ENCODE results near the gene LDLRAP1. TPM values are rescaled to one million over a fixed set of nuclear protein-coding genes. Genes with fewer than 3 reads are reported as not detected.

Gene LDLRAP1
- total RNA-seq, 4 donors from 2014 or later, result 28.0 to 50.5 (median 40.7) TPM

DNA sequence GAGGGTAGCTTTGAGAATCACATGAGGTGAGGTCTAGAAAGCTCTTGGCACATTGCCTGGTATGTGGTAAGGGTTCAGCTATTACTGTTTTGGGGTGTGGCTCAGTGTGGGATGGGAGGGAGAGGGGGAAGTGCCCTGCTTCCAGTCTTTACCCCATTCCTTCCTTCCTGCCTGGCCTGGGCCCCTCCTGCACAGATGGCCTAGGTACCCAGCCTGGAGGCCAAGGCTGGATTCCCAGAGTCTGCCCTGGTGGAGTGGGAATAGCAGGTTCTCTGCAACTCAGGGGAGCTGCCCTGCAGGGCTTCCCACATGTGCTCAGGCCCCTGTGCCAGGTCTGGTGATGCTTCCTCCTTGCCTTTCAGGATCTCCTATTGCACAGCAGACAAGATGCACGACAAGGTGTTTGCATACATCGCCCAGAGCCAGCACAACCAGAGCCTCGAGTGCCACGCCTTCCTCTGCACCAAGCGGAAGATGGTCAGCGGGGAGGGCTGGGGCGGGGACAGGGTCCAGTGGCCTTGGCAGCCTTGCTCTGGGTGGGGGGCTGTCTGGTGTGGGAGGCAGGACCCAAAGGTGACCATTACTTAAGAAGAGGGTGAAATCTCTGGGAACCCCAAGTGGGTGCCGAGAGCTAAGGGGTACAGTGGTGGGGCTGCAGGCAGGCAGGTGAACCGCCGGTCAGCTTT lies 13.5 kb downstream of the LDLRAP1 start:
- no peaks in the 10 kb centered on the region for H3K27me3 ChIP-seq
- no peak overlapping the region for H3K27ac ChIP-seq
- DNase-seq (ENCODE audit: low spot score in 2 of 2), result no peak
- TF ChIP-seq POLR2AphosphoS5 (IDR thresholded peaks at IDR 0.05) (no peak), EP300 (IDR thresholded peaks at IDR 0.05) (no peak)
- H3K9me3 ChIP-seq, result no peaks in the 10 kb centered on the region
- peaks cover 49% of the 10 kb centered on the region for H3K4me1 ChIP-seq
- 37% methylated on average over 5 of the region's 10 CpGs for WGBS
- H3K4me3 ChIP-seq, result no peak overlapping the region
- H3K36me3 ChIP-seq, result peaks cover 17% of the 10 kb centered on the region

DNA sequence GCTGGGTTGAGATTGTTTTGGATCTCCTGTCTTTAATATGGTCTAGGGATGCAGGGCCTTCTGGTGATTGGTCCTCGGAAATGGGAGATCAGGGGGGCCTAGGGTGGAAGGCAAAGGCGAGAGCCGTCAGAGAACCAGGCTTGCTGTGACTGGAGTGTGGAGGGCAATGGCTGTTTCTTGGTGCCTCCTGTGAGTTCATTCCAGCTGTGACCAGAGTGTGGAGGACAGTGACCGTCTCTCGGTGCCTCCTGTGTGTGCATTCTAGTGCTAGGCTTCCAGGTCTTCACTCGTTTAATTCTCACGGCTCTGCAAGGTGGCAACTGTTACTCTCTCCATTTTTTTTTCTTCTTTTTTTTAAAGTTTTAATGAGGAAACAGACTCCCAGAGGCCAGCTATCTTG lies 14.1 kb downstream of the LDLRAP1 start:
- TF ChIP-seq POLR2A (IDR thresholded peaks at IDR 0.05), result no peak
- Histone ChIP-seq H3K9me3 (no peaks in the 10 kb centered on the region), H3K27me3 (no peaks in the 10 kb centered on the region), H3K27ac (no peak overlapping the region), H3K4me1 (peaks cover 52% of the 10 kb centered on the region), H3K36me3 (peaks cover 17% of the 10 kb centered on the region), H3K4me3 (no peak overlapping the region)
- DNase-seq (ENCODE audit: low spot score in 2 of 2), result no peak
- WGBS, result 83% methylated on average over 7 of the region's 7 CpGs

DNA sequence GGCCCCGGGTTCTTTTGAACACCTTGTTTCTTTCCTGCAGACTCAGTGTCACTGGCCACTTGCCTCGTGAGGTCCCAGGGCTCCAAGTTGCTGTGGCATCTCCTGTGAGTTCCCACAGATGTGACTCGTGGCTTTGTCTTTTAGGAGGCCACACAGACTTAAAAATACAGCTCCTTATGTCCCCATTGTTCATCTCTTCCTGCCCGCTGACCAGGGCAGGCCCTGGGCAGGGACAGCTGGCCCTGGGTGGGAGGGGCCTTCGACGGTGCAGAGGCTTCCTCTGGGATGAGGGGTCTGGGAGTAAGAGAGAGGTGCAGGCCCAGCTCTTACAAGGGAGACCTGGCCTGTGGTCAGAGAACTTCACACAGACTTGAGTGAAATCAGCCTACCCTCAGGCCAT lies 15.6 kb downstream of the LDLRAP1 start:
- H3K27me3 ChIP-seq, result no peaks in the 10 kb centered on the region
- no peak for TF ChIP-seq POLR2AphosphoS5 (IDR thresholded peaks at IDR 0.05)
- TF ChIP-seq EP300 (IDR thresholded peaks at IDR 0.05), result no peak
- TF ChIP-seq POLR2A (IDR thresholded peaks at IDR 0.05), result no peak
- TF ChIP-seq, protein P1, sequence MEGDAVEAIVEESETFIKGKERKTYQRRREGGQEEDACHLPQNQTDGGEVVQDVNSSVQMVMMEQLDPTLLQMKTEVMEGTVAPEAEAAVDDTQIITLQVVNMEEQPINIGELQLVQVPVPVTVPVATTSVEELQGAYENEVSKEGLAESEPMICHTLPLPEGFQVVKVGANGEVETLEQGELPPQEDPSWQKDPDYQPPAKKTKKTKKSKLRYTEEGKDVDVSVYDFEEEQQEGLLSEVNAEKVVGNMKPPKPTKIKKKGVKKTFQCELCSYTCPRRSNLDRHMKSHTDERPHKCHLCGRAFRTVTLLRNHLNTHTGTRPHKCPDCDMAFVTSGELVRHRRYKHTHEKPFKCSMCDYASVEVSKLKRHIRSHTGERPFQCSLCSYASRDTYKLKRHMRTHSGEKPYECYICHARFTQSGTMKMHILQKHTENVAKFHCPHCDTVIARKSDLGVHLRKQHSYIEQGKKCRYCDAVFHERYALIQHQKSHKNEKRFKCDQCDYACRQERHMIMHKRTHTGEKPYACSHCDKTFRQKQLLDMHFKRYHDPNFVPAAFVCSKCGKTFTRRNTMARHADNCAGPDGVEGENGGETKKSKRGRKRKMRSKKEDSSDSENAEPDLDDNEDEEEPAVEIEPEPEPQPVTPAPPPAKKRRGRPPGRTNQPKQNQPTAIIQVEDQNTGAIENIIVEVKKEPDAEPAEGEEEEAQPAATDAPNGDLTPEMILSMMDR (IDR thresholded peaks at IDR 0.05), result no peak
- H3K9me3 ChIP-seq, result no peaks in the 10 kb centered on the region
- no CpG with 5 or more reads among the region's 6 CpGs for WGBS
- H3K36me3 ChIP-seq, result peaks cover 30% of the 10 kb centered on the region
- DNase-seq (ENCODE audit: low spot score in 2 of 2), result no peak
- H3K4me3 ChIP-seq, result no peak overlapping the region
- H3K4me1 ChIP-seq, result peaks cover 53% of the 10 kb centered on the region
- no peak overlapping the region for H3K27ac ChIP-seq

- H3K27me3 ChIP-seq, result no peaks in the 10 kb centered on the region
- peaks cover 38% of the 10 kb centered on the region for H3K36me3 ChIP-seq
- WGBS, result 79% methylated on average over 5 of the region's 9 CpGs
- no peak overlapping the region for H3K27ac ChIP-seq
- H3K4me3 ChIP-seq, result no peak overlapping the region
- H3K4me1 ChIP-seq, result peaks cover 53% of the 10 kb centered on the region
- TF ChIP-seq POLR2A (IDR thresholded peaks at IDR 0.05) (no peak), EP300 (IDR thresholded peaks at IDR 0.05) (no peak), POLR2AphosphoS5 (IDR thresholded peaks at IDR 0.05) (no peak)
- TF ChIP-seq, protein P1 (IDR thresholded peaks at IDR 0.05), result no peak
- no peaks in the 10 kb centered on the region for H3K9me3 ChIP-seq
- no peak for DNase-seq (ENCODE audit: low spot score in 2 of 2)
Measured at GRCh38 chr1:25560001-25560400, 16.6 kb downstream of the LDLRAP1 start.

GRCh38 chr1:25560788-25561187 lies 17.4 kb downstream of the LDLRAP1 start:
- no peak overlapping the region for H3K27ac ChIP-seq
- WGBS, result 44% methylated on average over 1 of the region's 4 CpGs
- H3K9me3 ChIP-seq, result no peaks in the 10 kb centered on the region
- no peaks in the 10 kb centered on the region for H3K27me3 ChIP-seq
- no peak overlapping the region for H3K4me3 ChIP-seq
- TF ChIP-seq POLR2A (IDR thresholded peaks at IDR 0.05) (no peak), POLR2AphosphoS5 (IDR thresholded peaks at IDR 0.05) (no peak), EP300 (IDR thresholded peaks at IDR 0.05) (no peak)
- TF ChIP-seq, protein P1 (IDR thresholded peaks at IDR 0.05), result no peak
- peaks cover 46% of the 10 kb centered on the region for H3K36me3 ChIP-seq
- H3K4me1 ChIP-seq, result peaks cover 52% of the 10 kb centered on the region
- DNase-seq (ENCODE audit: low spot score in 2 of 2), result no peak

GRCh38 chr1:25561421-25562100 lies 18.2 kb downstream of the LDLRAP1 start:
- no peaks in the 10 kb centered on the region for H3K27me3 ChIP-seq
- H3K36me3 ChIP-seq, result peaks cover 50% of the 10 kb centered on the region
- TF ChIP-seq, protein P1 (IDR thresholded peaks at IDR 0.05), result no peak
- TF ChIP-seq POLR2A (IDR thresholded peaks at IDR 0.05), result no peak
- no peak for TF ChIP-seq POLR2AphosphoS5 (IDR thresholded peaks at IDR 0.05)
- TF ChIP-seq EP300 (IDR thresholded peaks at IDR 0.05), result no peak
- H3K27ac ChIP-seq, result no peak overlapping the region
- peaks cover 52% of the 10 kb centered on the region for H3K4me1 ChIP-seq
- H3K9me3 ChIP-seq, result no peaks in the 10 kb centered on the region
- DNase-seq (ENCODE audit: low spot score in 2 of 2), result no peak
- WGBS, result 45% methylated on average over 8 of the region's 8 CpGs
- no peak overlapping the region for H3K4me3 ChIP-seq

Measured in suprapubic skin (tissue), 4 donors.